Activated CD8-positive, alpha-beta T cell treated with anti-CD3 and anti-CD28 coated beads for 36 hours (primary cell): ENCODE measurements around the gene NIM1K. TPM values are rescaled to one million over a fixed set of nuclear protein-coding genes. Genes with fewer than 3 reads are reported as not detected.

Source experiments
- ATAC-seq: fragments of 200-7000 bp; cut with Tn5 transposase; one replicate; pipeline ENCODE4 v1.10.0; 2021; ENCODE audit warnings: mild to moderate bottlenecking, moderate library complexity
- CTCF ChIA-PET: fragments of 350-600 bp; sonication (Branson Sonifier 250); formaldehyde crosslinking; loops from one replicate; lab custom pipeline; 2021; ENCODE audit warnings: antibody characterized with exemption; lab: Charles Lee
- POLR2A ChIA-PET: fragments of 350-600 bp; sonication (Branson Sonifier 250); formaldehyde crosslinking; loops from one replicate; lab custom pipeline; 2021; ENCODE audit warnings: antibody characterized with exemption; lab: Charles Lee
- DNase-seq: peaks from one replicate; pipeline ENCODE4 v3.0.0-alpha.2; 2020
- H3K27ac Mint-ChIP-seq: one replicate; pipeline ENCODE4 v1.8.0; 2021; ENCODE audit warnings: mild to moderate bottlenecking, mixed read lengths
- H3K27me3 Mint-ChIP-seq: one replicate; pipeline ENCODE4 v1.8.0; 2021; ENCODE audit warnings: mixed read lengths
- H3K36me3 Mint-ChIP-seq: one replicate; pipeline ENCODE4 v1.8.0; 2021; ENCODE audit warnings: low read depth, mixed read lengths
- H3K4me1 Mint-ChIP-seq: one replicate; pipeline ENCODE4 v1.8.0; 2021; ENCODE audit warnings: low read depth, mixed read lengths
- H3K4me3 Mint-ChIP-seq: one replicate; pipeline ENCODE4 v1.8.0; 2021; ENCODE audit warnings: mild to moderate bottlenecking, moderate library complexity, mixed read lengths
- H3K9me3 Mint-ChIP-seq: one replicate; pipeline ENCODE4 v1.8.0; 2021; ENCODE audit warnings: mixed read lengths
- CTCF ChIP-seq: fragments of 200-600 bp; IDR thresholded peaks from one replicate; pipeline ENCODE4 v1.8.0; 2022; ENCODE audit warnings: antibody characterized with exemption, mild to moderate bottlenecking
- intact Hi-C: fragments of 100-400 bp; cut with micrococcal nuclease; formaldehyde crosslinking; loops from one replicate; pipeline ENCODE4 v1.10.0; 2022
- total RNA-seq, 2 experiments: library from RNA; stranded (reverse); gene quantifications; one replicate each; pipeline ENCODE4 v1.2.3, GENCODE V29; 2021

Gene NIM1K
- total RNA-seq, 2 experiments from 2014 or later = 2.1 to 3.2 TPM

- Mint-ChIP-seq H3K9me3 (no peaks in the 10 kb centered on the region), H3K27me3 (peaks cover 2% of the 10 kb centered on the region), H3K4me3 (no peak overlapping the region), H3K36me3 (no peaks in the 10 kb centered on the region), H3K4me1 (peaks cover 4% of the 10 kb centered on the region), H3K27ac (no peak overlapping the region)
- ATAC-seq = no peak
- no peak for TF ChIP-seq CTCF
- DNase-seq = no peak
- ChIA-PET CTCF (interaction anchor here (0.6 to 1.6 kb wide), 4 partner anchors 9 to 153 kb away, joined by 3 to 4 read pairs (median 3); no protein-coding TSS in a partner anchor), POLR2A (no interaction called here)
- intact Hi-C loops = no loop called here
Observed at GRCh38 chr5:43236653-43237355, 44.8 kb downstream of the NIM1K start.

GRCh38 chr5:43242196-43242595, 50.2 kb downstream of the NIM1K start:
- Mint-ChIP-seq H3K9me3 (no peaks in the 10 kb centered on the region), H3K4me3 (no peak overlapping the region), H3K27ac (no peak overlapping the region), H3K27me3 (peaks cover 11% of the 10 kb centered on the region), H3K4me1 (peaks cover 4% of the 10 kb centered on the region), H3K36me3 (no peaks in the 10 kb centered on the region)
- DNase-seq (no peak), ATAC-seq (no peak)
- TF ChIP-seq CTCF = no peak
- intact Hi-C loops = no loop called here
- CTCF ChIA-PET = no interaction called here
- POLR2A ChIA-PET = no interaction called here

DNA sequence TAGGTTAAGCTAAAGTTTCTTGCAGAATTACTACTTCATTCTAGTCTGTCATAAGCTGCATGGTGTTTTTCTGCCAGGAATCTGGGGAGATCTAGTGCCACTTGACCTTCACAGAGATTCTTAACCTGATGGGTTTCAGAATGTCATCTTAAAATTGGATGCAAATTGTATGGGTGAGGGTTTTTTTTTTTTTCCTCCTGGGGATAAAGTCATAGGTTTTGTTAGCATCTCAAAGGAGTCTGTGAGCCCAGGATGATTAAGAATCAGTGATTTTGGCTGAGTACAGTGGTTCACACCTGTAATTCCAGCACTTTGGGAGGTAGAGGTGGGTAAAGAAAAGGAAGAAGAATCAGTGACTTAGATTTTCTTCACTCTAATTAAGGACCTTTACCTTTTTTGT, 51.2 kb downstream of the NIM1K start:
- CTCF ChIA-PET = no interaction called here

DNA sequence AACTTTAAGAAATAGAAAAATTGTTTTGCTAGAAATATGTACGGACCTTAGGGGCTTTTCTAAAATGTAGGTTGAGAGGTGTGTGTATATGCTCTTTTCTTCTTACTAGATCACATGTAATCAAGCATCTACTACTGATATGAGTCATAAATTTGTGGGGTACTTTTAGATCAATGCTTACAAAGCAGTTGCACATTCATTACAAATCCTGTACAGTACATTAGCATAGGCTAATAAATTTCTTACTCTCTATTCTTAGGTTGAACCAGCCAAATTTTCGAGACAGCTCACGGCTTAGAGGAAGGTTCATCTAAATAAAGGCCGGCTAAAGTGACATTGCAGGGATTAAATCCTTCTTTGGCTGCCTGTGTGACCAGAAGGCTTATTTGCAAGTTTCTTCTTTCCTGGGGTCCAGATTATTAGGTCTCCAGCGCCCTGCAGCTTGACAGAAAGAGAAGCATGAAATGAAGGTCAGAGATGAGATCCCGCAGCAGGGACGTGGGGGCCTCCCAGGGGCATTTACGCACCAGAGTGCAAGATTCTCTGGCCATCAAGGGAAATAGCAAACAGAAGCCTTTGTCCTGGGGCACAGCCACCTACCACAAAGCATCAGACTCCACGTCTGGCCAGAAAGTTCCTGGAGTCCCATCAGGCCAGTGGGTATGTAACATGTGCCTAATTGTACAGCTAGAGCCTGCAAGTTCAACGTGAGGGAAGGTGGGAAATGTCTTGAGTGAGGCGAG, 53.0 kb downstream of the NIM1K start:
- intact Hi-C loops = no loop called here
- no peak overlapping the region for H3K27ac Mint-ChIP-seq
- no peak for ATAC-seq

More for the DNA sequence above, 51.2 kb downstream of the NIM1K start:
- DNase-seq (no peak), ATAC-seq (no peak)
- Mint-ChIP-seq H3K4me3 (no peak overlapping the region), H3K27me3 (peaks cover 11% of the 10 kb centered on the region), H3K4me1 (peaks cover 4% of the 10 kb centered on the region), H3K27ac (no peak overlapping the region), H3K36me3 (no peaks in the 10 kb centered on the region), H3K9me3 (no peaks in the 10 kb centered on the region)
- TF ChIP-seq CTCF = no peak
- intact Hi-C loops = no loop called here
- POLR2A ChIA-PET = no interaction called here

More for the DNA sequence above, 53.0 kb downstream of the NIM1K start:
- CTCF ChIA-PET = no interaction called here
- Mint-ChIP-seq H3K9me3 (no peaks in the 10 kb centered on the region), H3K27me3 (peaks cover 11% of the 10 kb centered on the region), H3K4me3 (no peak overlapping the region), H3K4me1 (peaks cover 4% of the 10 kb centered on the region), H3K36me3 (no peaks in the 10 kb centered on the region)
- no peak for TF ChIP-seq CTCF
- DNase-seq = no peak
- POLR2A ChIA-PET = no interaction called here
